ENCODE results near the gene SKI.
"Not testable (repeated sequence)": the region's sequence is repeated elsewhere in the genome, so short reads cannot be mapped to it uniquely, and the experiment has no call there.

Gene SKI

GRCh38 chr1:2242814-2243725 lies 15.0 kb downstream of the SKI start:
- peaks cover 56% of the 10 kb centered on the region in 2 donors for H3K4me1 Mint-ChIP-seq (ENCODE audit: low read depth in 2 of 2)
- no peak for ATAC-seq (replicated peaks)
- H3K4me3 Mint-ChIP-seq, result peak overlapping the region in 1 of 2 donors; percentile 64

GRCh38 chr1:2247045-2247394 lies 18.9 kb downstream of the SKI start:
- Mint-ChIP-seq H3K4me3 (peak overlapping the region in 1 of 2 donors; percentile 64), H3K27ac (peak overlapping the region in 1 of 2 donors; percentile 88), H3K4me1 (ENCODE audit: low read depth in 2 of 2) (peaks cover 43 to 53% of the 10 kb centered on the region in 2 donors), H3K36me3 (ENCODE audit: insufficient read depth) (peaks cover 18% of the 10 kb centered on the region)
- ATAC-seq (replicated peaks); H3K9me3 Mint-ChIP-seq; H3K27me3 Mint-ChIP-seq; DNase-seq: not testable (repeated sequence)

More at GRCh38 chr1:2242814-2243725, 15.0 kb downstream of the SKI start:
- no peaks in the 10 kb centered on the region for H3K27me3 Mint-ChIP-seq
- peak overlapping the region; percentile 65 to 92 for H3K27ac Mint-ChIP-seq
- DNase-seq, result no peak
- no peaks in the 10 kb centered on the region for H3K9me3 Mint-ChIP-seq
- H3K36me3 Mint-ChIP-seq (ENCODE audit: insufficient read depth), result peaks cover 58% of the 10 kb centered on the region

- peak overlapping the region in 1 of 2 donors; percentile 56 for H3K4me3 Mint-ChIP-seq
- ATAC-seq (replicated peaks) (no peak), DNase-seq (no peak)
- H3K4me1 Mint-ChIP-seq (ENCODE audit: low read depth in 2 of 2), result peaks cover 45 to 52% of the 10 kb centered on the region in 2 donors
- H3K36me3 Mint-ChIP-seq (ENCODE audit: insufficient read depth), result peaks cover 11% of the 10 kb centered on the region
- H3K9me3 Mint-ChIP-seq, result no peaks in the 10 kb centered on the region
- H3K27me3 Mint-ChIP-seq, result no peaks in the 10 kb centered on the region
- peak overlapping the region in 1 of 2 donors; percentile 88 for H3K27ac Mint-ChIP-seq
Measured at GRCh38 chr1:2247760-2248126, 19.6 kb downstream of the SKI start.

- DNase-seq (no peak), ATAC-seq (replicated peaks) (no peak)
- H3K4me3 Mint-ChIP-seq, result peak overlapping the region in 1 of 2 donors; percentile 56
- H3K36me3 Mint-ChIP-seq (ENCODE audit: insufficient read depth), result peaks cover 6% of the 10 kb centered on the region
- peak overlapping the region in 1 of 2 donors; percentile 88 for H3K27ac Mint-ChIP-seq
- H3K9me3 Mint-ChIP-seq, result no peaks in the 10 kb centered on the region
- no peaks in the 10 kb centered on the region for H3K27me3 Mint-ChIP-seq
- peaks cover 44 to 47% of the 10 kb centered on the region in 2 donors for H3K4me1 Mint-ChIP-seq (ENCODE audit: low read depth in 2 of 2)
Measured at GRCh38 chr1:2248127-2248826, 20.2 kb downstream of the SKI start.

- no peak for ATAC-seq (replicated peaks)
- Mint-ChIP-seq H3K36me3 (ENCODE audit: insufficient read depth) (no peaks in the 10 kb centered on the region), H3K4me1 (ENCODE audit: low read depth in 2 of 2) (peaks cover 38 to 45% of the 10 kb centered on the region in 2 donors), H3K27ac (peak overlapping the region in 1 of 2 donors; percentile 78), H3K4me3 (peak overlapping the region in 1 of 2 donors; percentile 56), H3K27me3 (no peaks in the 10 kb centered on the region), H3K9me3 (no peaks in the 10 kb centered on the region)
- DNase-seq, result no peak
Measured at GRCh38 chr1:2248854-2249558, 20.9 kb downstream of the SKI start.

GRCh38 chr1:2249559-2249906 lies 21.4 kb downstream of the SKI start:
- DNase-seq, result no peak
- Mint-ChIP-seq H3K27me3 (no peaks in the 10 kb centered on the region), H3K9me3 (no peaks in the 10 kb centered on the region), H3K27ac (peak overlapping the region in 1 of 2 donors; percentile 68), H3K36me3 (ENCODE audit: insufficient read depth) (no peaks in the 10 kb centered on the region), H3K4me3 (peak overlapping the region in 1 of 2 donors; percentile 33), H3K4me1 (ENCODE audit: low read depth in 2 of 2) (peaks cover 34 to 45% of the 10 kb centered on the region in 2 donors)
- ATAC-seq (replicated peaks), result no peak

- H3K4me3 Mint-ChIP-seq, result peak overlapping the region in 1 of 2 donors; percentile 22
Measured at GRCh38 chr1:2250721-2251281, 22.7 kb downstream of the SKI start.

GRCh38 chr1:2251363-2251762 lies 23.2 kb downstream of the SKI start:
- Mint-ChIP-seq H3K36me3 (ENCODE audit: insufficient read depth) (no peaks in the 10 kb centered on the region), H3K9me3 (no peaks in the 10 kb centered on the region), H3K27ac (no peak overlapping the region), H3K4me3 (no peak overlapping the region), H3K27me3 (no peaks in the 10 kb centered on the region), H3K4me1 (ENCODE audit: low read depth in 2 of 2) (peaks cover 26 to 41% of the 10 kb centered on the region in 2 donors)
- ATAC-seq (replicated peaks) (no peak), DNase-seq (no peak)

More at GRCh38 chr1:2250721-2251281, 22.7 kb downstream of the SKI start:
- Mint-ChIP-seq H3K4me1 (ENCODE audit: low read depth in 2 of 2) (peaks cover 30 to 45% of the 10 kb centered on the region in 2 donors), H3K36me3 (ENCODE audit: insufficient read depth) (no peaks in the 10 kb centered on the region), H3K9me3 (no peaks in the 10 kb centered on the region), H3K27me3 (no peaks in the 10 kb centered on the region), H3K27ac (no peak overlapping the region)
- DNase-seq, result no peak
- ATAC-seq (replicated peaks), result no peak

GRCh38 chr1:2251786-2252185 lies 23.7 kb downstream of the SKI start:
- no peaks in the 10 kb centered on the region for H3K27me3 Mint-ChIP-seq
- no peak overlapping the region for H3K4me3 Mint-ChIP-seq
- no peaks in the 10 kb centered on the region for H3K36me3 Mint-ChIP-seq (ENCODE audit: insufficient read depth)
- H3K9me3 Mint-ChIP-seq, result no peaks in the 10 kb centered on the region
- H3K27ac Mint-ChIP-seq, result no peak overlapping the region
- DNase-seq (no peak), ATAC-seq (replicated peaks) (no peak)
- peaks cover 22 to 37% of the 10 kb centered on the region in 2 donors for H3K4me1 Mint-ChIP-seq (ENCODE audit: low read depth in 2 of 2)

- Mint-ChIP-seq H3K4me1 (ENCODE audit: low read depth in 2 of 2) (peaks cover 18 to 34% of the 10 kb centered on the region in 2 donors), H3K4me3 (peak overlapping the region in 1 of 2 donors; percentile 47), H3K9me3 (no peaks in the 10 kb centered on the region), H3K27me3 (no peaks in the 10 kb centered on the region), H3K27ac (no peak overlapping the region), H3K36me3 (ENCODE audit: insufficient read depth) (no peaks in the 10 kb centered on the region)
- ATAC-seq (replicated peaks), result no peak
- no peak for DNase-seq
Measured at GRCh38 chr1:2252423-2252822, 24.3 kb downstream of the SKI start.

- Mint-ChIP-seq H3K9me3 (no peaks in the 10 kb centered on the region), H3K4me3 (peak overlapping the region in 1 of 2 donors; percentile 47), H3K36me3 (ENCODE audit: insufficient read depth) (no peaks in the 10 kb centered on the region), H3K27me3 (no peaks in the 10 kb centered on the region), H3K4me1 (ENCODE audit: low read depth in 2 of 2) (peaks cover 24 to 35% of the 10 kb centered on the region in 2 donors), H3K27ac (no peak overlapping the region)
- ATAC-seq (replicated peaks) (no peak), DNase-seq (no peak)
Measured at GRCh38 chr1:2253036-2253796, 25.1 kb downstream of the SKI start.

- no peak for DNase-seq
- Mint-ChIP-seq H3K9me3 (no peaks in the 10 kb centered on the region), H3K27ac (no peak overlapping the region), H3K4me3 (peak overlapping the region in 1 of 2 donors; percentile 47), H3K27me3 (no peaks in the 10 kb centered on the region), H3K36me3 (ENCODE audit: insufficient read depth) (no peaks in the 10 kb centered on the region), H3K4me1 (ENCODE audit: low read depth in 2 of 2) (peaks cover 19 to 31% of the 10 kb centered on the region in 2 donors)
- no peak for ATAC-seq (replicated peaks)
Measured at GRCh38 chr1:2253797-2254480, 25.8 kb downstream of the SKI start.
